ENCODE results near the gene AASDH. TPM values are rescaled to one million over a fixed set of nuclear protein-coding genes. Genes with fewer than 3 reads are reported as not detected.

Gene AASDH
- total RNA-seq, 4 donors from 2014 or later: 4.6 to 10.7 (median 7.0) TPM

DNA sequence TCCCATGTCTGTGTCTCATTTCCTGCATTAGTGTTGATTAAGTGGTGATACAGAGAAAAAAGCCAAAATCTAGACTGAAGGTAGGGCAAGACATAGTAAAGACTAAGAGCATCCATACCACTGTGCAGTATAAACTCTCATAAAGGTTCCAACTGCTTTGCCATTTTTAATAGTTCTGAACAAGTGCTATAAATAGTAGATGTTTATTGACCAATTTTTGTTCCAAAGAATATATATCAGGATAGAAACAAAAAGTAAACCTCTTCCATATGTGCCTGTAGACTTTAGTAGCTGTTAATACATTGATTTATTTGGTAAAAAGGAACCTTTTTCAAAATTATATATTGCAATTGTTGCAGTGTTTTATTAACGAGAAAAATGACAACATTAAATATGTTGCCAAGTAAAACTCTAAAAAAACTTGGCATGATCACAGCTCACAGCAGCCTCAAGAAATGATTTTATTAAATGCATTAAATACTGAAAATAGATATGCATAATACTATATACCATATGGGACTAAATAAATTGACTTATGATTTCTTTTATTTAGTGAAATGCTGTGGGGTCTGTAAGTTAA is 22.3 kb upstream of the AASDH start:
- peaks cover 0 to 26% (median 0%) of the 10 kb centered on the region in 3 donors for H3K4me1 ChIP-seq
- H3K27me3 ChIP-seq: no peaks in the 10 kb centered on the region
- TF ChIP-seq, protein P1, sequence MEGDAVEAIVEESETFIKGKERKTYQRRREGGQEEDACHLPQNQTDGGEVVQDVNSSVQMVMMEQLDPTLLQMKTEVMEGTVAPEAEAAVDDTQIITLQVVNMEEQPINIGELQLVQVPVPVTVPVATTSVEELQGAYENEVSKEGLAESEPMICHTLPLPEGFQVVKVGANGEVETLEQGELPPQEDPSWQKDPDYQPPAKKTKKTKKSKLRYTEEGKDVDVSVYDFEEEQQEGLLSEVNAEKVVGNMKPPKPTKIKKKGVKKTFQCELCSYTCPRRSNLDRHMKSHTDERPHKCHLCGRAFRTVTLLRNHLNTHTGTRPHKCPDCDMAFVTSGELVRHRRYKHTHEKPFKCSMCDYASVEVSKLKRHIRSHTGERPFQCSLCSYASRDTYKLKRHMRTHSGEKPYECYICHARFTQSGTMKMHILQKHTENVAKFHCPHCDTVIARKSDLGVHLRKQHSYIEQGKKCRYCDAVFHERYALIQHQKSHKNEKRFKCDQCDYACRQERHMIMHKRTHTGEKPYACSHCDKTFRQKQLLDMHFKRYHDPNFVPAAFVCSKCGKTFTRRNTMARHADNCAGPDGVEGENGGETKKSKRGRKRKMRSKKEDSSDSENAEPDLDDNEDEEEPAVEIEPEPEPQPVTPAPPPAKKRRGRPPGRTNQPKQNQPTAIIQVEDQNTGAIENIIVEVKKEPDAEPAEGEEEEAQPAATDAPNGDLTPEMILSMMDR (IDR thresholded peaks at IDR 0.05): no peak
- no peak for TF ChIP-seq POLR2A (IDR thresholded peaks at IDR 0.05)
- WGBS, 2 donors: 4 to 15% methylated on average over 1 of the region's 1 CpG
- peak overlapping the region in 2 of 4 donors; percentile 15 to 49 for H3K4me3 ChIP-seq
- intact Hi-C loops (cut with DNase I): no loop called here
- peak overlapping the region in 2 of 4 donors; percentile 48 to 60 for H3K27ac ChIP-seq
- no peak for DNase-seq
- no peaks in the 10 kb centered on the region for H3K9me3 ChIP-seq
- H3K36me3 ChIP-seq: peaks cover 0 to 18% (median 0%) of the 10 kb centered on the region in 3 donors

- peaks cover 0 to 23% (median 0%) of the 10 kb centered on the region in 3 donors for H3K36me3 ChIP-seq
- DNase-seq: no peak
- H3K4me1 ChIP-seq: peaks cover 0 to 26% (median 0%) of the 10 kb centered on the region in 3 donors
- no peak overlapping the region for H3K4me3 ChIP-seq
- no peaks in the 10 kb centered on the region for H3K27me3 ChIP-seq
- no peak overlapping the region for H3K27ac ChIP-seq
- TF ChIP-seq, protein P1 (IDR thresholded peaks at IDR 0.05): no peak
- no peak for TF ChIP-seq POLR2A (IDR thresholded peaks at IDR 0.05)
- WGBS, 2 donors: 90 to 91% methylated on average over 2 of the region's 2 CpGs
- H3K9me3 ChIP-seq: no peaks in the 10 kb centered on the region
- intact Hi-C loops (cut with DNase I): no loop called here
These were observed 21.7 kb upstream of the AASDH start for GRCh38 chr4:56408978-56409377.

DNA sequence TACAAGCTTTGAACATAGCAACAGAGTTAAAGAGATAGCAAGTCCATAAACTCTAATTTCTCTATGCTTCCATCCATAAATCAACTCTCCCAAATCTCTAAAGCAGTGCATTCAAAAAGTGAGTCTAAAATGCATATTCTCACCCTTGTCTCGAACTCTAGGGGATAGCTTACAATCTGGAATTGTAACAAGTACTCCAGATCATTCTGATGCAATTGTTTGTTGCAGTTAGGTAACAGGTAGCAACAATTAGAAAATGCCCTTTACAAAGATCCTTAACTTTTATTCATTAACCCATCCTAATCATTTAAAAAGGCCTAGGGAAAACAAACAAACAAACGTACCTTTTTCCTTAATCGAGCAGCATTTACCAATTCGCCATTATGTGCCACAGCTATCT is 18.9 kb upstream of the AASDH start:
- TF ChIP-seq, protein P1 (IDR thresholded peaks at IDR 0.05): no peak
- no peak for TF ChIP-seq POLR2A (IDR thresholded peaks at IDR 0.05)
- Histone ChIP-seq H3K36me3 (peaks cover 0 to 46% (median 0%) of the 10 kb centered on the region in 3 donors), H3K4me3 (no peak overlapping the region), H3K4me1 (peaks cover 0 to 21% (median 0%) of the 10 kb centered on the region in 3 donors), H3K9me3 (no peaks in the 10 kb centered on the region), H3K27me3 (no peaks in the 10 kb centered on the region), H3K27ac (no peak overlapping the region)
- 94 to 96% methylated on average over 4 of the region's 4 CpGs for WGBS, 2 donors
- DNase-seq: no peak
- intact Hi-C loops (cut with DNase I): no loop called here

DNA sequence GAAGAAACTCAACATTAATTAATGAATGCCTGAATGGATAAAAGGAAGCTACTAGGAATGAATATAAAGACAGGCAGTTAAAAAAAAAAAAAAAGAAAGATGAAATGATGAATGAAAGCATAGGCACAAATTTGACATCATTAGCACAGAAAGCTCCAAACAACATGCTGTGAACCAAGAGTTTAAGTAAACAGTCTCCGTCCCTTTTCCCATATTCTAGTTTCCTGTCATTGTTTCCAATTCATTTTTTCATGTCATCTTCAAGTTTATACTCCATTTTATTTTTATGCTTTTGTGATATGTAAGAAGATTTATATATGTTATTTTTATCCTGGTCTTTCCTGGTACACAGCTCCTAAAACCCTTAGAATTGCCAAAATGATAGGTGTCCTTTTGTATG is 17.7 kb upstream of the AASDH start:
- TF ChIP-seq, protein P1 (IDR thresholded peaks at IDR 0.05): no peak
- TF ChIP-seq POLR2A (IDR thresholded peaks at IDR 0.05): no peak
- no peak overlapping the region for H3K27ac ChIP-seq
- no peak for DNase-seq

GRCh38 chr4:56400560-56400959 is 13.3 kb upstream of the AASDH start:
- no peaks in the 10 kb centered on the region for H3K9me3 ChIP-seq
- no peaks in the 10 kb centered on the region for H3K4me1 ChIP-seq
- TF ChIP-seq, protein P1 (IDR thresholded peaks at IDR 0.05): no peak
- no peak for TF ChIP-seq POLR2A (IDR thresholded peaks at IDR 0.05)
- DNase-seq: no peak
- intact Hi-C loops (cut with DNase I): no loop called here
- no peak overlapping the region for H3K27ac ChIP-seq
- H3K27me3 ChIP-seq: no peaks in the 10 kb centered on the region
- peaks cover 0 to 81% (median 0%) of the 10 kb centered on the region in 3 donors for H3K36me3 ChIP-seq
- no peak overlapping the region for H3K4me3 ChIP-seq
- 81 to 86% methylated on average over 6 of the region's 6 CpGs for WGBS, 2 donors

More for the DNA sequence above, 17.7 kb upstream of the AASDH start:
- Histone ChIP-seq H3K36me3 (peaks cover 0 to 57% (median 0%) of the 10 kb centered on the region in 3 donors), H3K4me3 (no peak overlapping the region), H3K4me1 (peaks cover 0 to 9% (median 0%) of the 10 kb centered on the region in 3 donors), H3K9me3 (no peaks in the 10 kb centered on the region), H3K27me3 (no peaks in the 10 kb centered on the region)
- intact Hi-C loops (cut with DNase I): no loop called here
- 80 to 90% methylated on average over 1 of the region's 1 CpG for WGBS, 2 donors
